NCI-H1105 (cell line): Measurements from ENCODE around the gene ZHX3.

Experiments used
- DNase-seq: peaks from one replicate; lab custom pipeline; 2025; lab: John Stamatoyannopoulos, UW

ZHX3 gene

DNA sequence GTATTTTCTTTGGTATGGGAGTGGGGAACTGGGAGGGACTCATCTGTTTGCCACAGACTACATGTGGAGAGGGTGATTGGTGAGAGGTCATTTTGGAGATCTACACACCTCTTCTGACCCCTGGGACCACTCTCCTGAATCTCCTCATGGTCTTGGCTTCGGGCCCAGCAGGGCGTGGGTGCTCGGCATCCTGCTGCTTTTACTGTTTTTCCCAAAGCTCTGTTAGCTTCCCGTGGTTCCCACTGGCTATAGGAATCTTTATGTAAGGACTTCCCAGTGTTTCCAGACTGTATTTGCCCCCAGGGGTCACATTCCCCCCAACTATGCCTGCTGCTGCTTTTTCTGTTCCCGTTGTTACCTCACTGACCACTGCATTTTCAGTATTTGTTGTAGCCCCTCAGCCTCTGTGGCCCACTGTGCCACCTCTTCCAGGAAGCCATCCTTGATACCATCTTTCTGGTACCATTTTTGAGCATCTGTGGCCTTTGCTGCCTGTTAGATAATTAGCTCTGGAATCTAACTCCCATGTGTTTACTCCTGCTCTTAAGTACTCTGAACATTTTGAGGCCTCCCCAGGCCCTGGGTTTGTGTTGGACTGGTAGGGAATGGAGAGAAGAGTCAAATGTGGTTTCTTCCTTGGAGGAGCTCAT, 165.3 kb downstream of the ZHX3 start:
- DNase-seq = no peak

DNA sequence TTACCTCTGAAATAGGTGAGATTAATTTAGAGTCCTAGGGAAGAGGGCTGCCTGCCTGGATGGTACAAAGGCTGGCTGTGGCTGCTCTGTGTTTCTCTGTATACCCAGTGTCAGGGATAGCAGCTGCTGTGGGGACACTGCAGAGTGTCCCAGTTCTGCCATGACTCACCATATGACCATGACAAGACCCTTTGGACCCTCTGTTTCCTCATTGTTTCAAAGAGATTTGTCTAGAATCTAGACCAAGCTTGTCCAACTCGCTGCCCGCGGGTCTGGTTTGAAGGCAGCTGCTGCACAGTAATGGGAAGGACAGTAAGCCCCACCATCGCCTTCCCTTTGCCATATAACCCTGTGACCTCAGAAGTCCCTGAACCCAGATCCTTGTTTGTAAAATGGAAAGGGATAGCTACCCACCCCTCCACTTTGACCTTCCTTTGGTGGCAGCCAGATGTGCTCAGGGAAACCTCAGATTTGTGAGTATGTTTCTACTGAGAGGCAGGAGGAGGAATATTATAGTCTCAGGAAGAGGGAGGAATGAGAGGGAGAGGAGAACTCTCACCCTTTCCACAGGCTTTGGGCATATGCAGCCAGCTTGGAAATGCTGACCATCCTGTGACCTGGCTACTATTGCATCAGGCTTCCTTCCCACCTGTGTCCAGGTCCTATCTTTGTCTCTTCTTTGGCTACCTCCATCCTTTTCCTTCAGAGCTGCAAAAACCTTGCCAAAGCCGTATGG, 166.2 kb downstream of the ZHX3 start:
- DNase-seq = no peak

DNA sequence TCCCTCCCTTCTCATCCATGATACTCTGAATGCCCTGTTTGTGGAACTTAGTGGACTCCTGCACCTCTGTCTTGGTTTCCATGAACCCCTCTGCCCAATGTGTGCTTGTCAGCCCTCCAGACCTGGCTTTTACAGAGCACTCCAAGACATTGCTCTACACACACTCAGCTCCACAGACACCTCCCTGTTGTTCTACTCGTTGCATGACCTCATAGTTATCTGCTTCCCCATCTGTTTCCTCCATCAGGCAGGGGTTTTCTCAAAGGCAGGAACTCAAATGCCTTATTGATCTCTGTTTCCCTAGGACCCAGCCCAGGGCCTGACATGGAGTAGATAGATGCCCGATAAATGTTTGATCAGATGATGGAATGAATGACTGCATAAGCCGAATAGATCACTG, 166.9 kb downstream of the ZHX3 start:
- no peak for DNase-seq

DNA sequence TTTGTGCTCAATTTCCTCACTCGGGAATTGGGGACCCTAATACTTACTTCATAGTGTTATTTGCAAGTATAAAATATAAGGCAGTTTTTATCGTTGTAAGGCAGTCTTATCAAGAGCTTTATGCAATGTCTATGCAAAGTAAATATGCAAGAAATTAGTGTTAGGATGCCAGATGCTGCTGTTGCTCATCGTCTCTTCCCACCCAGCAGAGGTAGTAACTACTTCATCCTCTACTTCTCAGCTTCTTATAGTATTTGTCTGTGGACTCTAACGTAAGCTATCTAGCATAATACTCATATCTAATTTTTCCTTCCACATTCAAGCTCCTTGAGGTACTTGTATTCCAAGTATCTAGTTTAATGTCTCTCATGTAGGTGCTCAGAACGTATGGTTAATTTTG, 168.6 kb downstream of the ZHX3 start:
- no peak for DNase-seq

DNA sequence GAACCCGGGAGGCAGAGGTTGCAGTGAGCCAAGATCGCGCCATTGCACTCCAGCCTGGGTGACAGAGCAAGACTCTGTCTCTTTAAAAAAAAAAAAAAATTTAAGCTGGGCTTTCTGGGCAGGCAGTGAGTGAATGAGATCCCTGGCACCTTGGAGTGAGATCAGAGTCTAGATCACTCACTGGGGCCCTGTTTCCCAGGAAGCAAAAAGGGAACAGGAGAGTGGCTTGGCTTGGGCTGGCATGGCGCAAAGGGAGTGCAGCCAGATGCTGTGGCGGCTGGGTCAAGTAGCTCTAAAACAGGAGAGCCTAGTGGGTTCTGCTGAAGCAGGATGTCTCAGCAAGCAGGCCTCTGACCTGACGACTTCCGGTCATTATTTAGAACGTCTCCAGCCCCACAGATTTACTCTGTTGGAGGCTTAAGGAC, 169.8 kb downstream of the ZHX3 start:
- no peak for DNase-seq

DNA sequence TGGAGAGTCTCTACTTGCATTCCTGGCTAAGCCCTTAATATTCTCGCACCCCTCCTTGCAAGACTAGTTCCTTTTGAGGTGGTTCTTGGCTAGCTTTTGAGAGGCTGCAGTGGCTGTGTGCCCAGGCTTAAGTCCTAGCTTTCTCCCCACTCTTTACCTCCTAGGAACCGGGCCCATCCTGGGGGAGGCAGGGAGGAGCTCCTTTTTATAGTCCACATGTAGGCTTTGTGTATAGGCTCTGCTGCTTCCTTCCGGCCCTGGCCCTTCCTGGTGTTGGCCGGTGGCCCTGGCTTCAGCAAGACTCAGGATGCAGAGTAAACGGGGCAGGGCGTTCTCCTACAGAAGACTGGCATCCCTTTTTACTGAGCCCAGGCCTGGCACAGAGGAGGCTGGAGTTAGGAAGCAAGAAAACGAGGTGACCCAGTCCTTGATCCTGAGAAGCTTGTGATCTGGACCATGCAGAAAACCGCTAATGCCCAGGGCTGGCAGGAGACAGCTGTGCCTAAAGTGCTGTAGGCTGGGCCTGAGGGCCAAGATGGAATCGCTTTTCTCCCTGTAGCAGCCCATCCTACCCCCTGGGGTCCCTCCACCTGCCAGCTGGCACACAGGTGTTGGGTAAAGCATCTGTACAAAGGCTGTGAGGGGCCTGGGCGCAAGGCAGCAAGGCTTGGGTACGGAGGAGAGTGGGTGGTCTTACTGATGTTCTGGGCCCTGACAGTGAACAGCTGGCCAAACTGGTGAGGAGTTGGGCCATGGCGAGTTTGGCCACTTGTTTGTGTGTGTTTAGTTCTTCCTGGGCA, 171.5 kb downstream of the ZHX3 start:
- no peak for DNase-seq

DNA sequence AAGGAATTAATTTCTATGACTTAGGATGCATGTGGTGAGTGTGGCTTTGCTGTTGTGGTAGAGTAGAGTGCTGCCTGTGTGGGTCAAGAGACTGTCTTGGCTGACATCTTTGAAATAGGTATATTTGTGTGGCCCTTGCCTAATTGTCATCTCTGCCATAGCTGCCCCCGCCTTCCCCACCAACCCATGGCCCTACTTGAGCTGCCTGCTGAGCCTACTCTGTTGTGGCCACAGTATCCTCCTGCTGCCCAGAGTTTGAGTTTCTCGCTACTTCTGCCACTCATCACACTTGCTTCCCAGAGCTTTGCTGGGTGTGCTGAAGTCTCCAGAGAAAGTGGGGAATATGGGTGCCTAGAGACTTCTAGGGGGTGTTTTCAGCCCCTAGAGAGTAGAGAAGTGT, 172.2 kb downstream of the ZHX3 start:
- DNase-seq = no peak

DNA sequence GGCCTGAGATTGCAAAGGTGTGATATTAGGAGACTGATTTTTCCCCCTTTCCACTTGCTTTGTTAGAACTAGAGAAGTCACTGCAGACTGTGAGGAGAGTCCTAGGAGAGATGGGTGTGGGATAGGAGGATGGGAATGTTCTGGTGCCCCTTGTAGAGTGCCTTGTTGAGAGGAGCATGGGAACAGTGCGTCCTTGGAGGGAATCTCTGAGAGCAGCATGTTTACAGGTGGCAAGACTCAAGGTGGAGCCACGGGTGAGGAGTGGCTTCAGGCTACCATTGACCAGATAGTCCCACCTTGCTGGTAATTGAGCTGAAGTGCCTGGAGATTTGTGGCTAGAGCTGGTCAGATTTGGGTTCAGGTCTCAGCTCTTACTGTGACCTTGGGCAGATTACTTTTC, 174.2 kb downstream of the ZHX3 start:
- no peak for DNase-seq

DNA sequence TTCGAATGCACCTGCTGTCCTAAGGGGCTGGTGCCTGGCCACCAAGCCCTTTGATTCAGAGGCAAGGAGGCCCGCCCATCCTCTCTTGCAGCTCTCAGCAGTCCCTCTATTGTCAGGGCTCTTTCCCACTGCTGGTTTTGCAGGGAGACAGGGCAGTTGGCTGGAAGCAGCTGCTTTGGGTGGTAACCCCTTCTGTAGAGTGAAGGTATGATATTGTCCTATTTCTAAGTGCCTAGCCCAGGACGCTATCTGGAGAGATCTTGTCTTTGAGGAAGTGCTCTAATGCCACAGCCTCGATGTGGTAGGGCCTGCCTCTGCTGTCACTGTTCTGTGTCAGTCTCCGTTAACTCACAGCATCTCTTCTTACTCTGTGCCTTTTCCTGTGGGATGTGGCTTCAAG, 174.6 kb downstream of the ZHX3 start:
- no peak for DNase-seq

DNA sequence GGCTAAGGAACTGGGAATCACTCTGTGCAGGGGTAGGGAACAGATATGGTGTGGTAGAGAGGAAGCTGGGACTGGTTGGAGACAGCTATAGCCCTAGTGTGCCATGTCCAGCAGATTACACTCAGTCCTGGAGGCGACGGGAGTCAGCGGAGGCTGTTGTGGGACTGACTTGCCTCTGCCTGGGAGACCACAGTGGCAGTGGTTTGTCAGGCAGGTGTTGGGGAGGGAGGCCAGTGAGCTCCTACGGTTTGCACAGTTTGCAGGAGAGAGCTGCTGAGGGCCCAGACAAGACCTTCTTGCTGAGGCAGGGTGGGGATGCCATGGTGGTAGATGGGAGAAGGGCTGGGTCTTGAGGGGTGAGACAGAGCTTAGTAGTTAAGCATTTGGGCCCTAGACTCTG, 175.3 kb downstream of the ZHX3 start:
- DNase-seq = no peak

DNA sequence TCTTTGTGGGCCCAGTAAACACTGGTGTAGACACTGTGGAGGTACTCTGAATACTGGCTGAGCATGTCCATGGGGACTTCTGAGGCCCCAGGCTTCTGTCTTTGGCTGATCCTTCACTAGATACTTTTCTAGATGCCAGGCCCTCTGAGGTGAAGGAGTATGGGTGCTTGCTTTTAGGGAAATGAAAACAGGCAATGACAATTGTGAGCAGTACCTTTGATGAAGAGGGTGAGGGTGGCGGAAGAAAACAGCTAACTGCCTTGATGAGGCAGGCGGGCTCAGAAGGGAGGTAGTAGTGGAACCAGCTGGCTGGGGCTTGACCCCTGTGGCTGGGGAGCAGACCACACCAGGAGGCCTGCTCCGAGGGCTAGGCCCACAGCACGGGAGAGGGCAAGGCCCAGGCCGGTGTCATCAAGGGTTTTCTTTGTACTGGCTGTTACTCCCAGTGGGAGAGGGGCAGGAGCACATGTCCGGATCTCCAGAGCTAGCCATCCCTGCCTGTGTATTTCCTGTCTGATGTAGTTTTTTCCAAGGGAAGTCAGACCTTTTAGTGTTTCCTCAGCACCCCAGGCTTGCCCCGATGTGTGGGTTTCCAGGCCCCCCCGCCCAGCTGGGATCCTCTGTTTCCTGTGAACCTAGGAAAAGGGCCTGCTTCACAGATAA, 176.2 kb downstream of the ZHX3 start:
- no peak for DNase-seq

DNA sequence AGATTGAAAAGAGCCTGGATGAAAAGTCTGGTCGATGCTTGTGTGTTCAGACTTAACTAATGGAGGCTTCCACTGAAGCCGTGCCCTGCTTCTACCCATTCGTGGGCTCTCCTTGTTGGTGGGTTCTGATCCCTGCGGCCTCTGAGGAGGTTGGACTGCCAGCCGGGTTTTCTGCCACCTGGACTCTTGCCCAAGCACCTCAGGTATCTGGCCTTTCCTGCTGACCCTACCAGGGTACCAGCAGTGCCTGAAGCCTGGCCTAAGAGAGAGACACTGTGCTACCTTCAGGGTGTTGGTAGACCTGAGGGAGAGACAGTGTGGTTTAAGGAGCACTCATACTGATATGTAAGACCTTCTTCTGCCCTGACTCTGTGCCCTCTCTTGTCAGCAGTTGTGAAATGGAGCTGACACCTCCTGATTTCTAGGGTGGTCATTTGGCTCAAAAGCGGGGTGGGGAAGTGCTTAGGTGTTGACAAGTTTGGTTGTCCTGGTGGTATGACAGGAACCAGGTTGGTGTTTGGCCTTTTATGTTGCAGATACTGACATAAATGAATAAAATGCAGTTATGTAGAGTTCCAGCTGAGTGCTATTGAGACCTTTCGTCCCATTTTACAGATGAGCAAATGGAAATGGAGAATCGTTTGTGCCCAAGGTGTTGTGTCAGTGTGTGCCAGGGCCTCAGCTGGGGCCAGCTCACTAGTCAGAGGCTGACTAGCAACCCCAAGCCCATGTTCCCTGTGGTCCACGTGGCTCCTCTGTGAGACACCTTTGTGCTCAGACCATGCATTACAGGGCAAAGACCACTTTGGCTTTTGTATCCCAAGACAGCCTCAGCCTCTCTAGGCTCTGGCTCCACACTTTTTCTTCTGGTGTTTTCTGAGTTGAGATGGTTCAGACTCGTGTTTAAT, 177.1 kb downstream of the ZHX3 start:
- no peak for DNase-seq

DNA sequence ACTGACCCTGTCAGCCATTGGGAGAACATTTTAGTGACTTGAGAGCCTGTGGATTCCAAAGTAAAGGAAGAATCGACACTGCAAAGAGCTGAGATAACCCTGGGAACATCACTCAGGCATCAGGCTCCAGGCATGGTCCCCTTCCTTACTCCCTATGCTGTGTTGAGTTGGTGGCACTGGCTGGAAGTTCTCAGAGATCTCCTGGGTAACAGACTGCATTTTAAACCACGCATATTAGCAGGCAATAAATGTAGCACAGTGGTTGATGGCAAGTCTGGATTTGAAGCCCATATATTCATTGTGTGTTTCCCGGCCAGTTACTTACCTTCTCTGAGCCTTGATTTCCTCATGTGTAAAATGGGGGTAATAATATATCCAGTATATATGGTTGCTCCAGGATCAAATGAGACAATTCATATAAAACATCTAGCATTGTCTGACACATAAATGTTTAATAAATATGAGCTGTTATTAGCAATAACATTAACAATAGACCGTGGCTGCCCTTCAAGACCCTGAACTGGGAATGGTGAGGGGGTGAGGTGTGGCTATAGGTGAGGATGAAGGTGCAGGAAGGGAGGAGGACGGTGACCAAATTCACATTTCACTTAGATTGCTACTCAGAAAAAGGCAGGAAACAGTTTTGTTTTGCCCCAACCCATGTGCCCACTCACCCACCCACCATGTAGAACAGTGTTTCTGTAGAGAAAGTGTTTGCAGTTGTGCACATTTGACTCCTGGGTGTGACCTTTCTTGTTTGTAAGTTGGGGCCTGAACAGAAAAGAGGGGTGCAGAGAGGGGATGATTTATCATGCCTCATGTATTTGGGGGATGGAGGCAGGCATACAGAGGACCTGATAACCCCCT, 178.1 kb downstream of the ZHX3 start:
- no peak for DNase-seq

DNA sequence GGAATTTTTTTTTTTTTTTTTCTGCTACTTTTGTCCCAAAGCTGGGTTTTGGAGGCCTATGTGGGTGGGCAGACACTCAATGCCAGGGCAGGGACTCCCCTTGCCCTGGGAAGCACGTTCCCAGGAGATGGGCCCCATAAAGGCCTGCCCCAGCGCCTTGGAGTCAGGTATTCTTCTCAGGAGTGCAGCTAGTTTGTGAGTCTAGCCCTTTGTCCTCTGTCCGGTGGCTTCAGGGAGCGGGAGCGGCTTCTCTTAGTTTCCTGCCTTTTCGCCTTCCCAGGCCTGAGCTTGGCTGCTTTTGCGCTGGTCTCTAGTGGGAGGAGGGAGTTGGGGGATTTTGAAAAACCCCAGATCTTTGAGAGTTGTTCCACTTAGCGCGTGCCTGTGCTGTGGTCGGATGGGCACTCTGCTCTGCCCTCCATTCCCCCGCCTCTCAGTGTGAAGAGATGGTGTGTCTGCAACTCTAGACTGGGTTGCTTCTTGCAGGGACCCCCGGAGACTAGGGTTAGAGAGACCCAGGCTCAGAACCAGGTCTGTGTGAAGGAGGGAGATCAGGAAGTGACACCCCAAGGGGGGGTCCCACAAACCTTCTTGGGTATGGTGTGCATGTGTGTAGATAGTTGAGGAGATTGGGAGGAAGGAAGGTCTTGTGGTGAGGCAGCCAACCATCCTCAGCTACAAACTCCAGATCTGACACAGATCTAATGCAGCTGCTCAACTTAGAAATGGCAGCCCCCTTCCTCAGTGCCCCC, 178.9 kb downstream of the ZHX3 start:
- DNase-seq = no peak

DNA sequence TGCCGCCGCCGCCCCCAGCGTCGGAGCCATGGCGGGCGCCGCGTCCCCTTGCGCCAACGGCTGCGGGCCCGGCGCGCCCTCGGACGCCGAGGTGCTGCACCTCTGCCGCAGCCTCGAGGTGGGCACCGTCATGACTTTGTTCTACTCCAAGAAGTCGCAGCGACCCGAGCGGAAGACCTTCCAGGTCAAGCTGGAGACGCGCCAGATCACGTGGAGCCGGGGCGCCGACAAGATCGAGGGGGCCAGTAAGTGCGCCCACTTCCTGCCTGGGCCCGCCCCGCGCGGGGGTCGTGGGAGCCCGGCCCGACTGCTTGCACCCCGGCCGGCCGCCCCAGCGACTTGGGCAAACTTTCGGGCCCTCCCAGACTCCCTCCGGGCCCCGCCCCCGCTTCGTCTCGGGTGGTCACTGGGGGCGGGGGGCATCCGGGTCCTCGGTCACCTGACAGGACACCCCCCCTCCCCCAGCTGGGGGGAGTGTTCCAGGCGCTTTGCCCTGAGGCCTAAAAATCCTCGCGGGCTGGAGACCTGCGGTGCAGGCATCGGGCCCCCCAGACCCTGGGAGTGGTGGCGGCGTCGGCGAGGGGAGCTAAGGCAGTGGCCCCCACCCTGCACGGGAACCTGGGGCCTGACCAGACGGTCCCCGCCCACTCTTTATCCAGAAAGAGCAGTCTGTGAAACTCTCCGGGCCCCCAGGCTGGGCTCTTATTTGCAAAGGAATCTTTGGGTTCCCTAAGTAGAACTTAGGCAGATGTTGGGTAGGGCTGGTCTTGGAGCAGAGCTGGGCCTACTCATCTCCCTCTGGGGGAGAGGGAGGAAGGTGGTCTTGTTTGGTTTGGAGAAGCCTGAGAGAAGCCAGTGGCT, 179.7 kb downstream of the ZHX3 start:
- DNase-seq = peak; percentile 79

DNA sequence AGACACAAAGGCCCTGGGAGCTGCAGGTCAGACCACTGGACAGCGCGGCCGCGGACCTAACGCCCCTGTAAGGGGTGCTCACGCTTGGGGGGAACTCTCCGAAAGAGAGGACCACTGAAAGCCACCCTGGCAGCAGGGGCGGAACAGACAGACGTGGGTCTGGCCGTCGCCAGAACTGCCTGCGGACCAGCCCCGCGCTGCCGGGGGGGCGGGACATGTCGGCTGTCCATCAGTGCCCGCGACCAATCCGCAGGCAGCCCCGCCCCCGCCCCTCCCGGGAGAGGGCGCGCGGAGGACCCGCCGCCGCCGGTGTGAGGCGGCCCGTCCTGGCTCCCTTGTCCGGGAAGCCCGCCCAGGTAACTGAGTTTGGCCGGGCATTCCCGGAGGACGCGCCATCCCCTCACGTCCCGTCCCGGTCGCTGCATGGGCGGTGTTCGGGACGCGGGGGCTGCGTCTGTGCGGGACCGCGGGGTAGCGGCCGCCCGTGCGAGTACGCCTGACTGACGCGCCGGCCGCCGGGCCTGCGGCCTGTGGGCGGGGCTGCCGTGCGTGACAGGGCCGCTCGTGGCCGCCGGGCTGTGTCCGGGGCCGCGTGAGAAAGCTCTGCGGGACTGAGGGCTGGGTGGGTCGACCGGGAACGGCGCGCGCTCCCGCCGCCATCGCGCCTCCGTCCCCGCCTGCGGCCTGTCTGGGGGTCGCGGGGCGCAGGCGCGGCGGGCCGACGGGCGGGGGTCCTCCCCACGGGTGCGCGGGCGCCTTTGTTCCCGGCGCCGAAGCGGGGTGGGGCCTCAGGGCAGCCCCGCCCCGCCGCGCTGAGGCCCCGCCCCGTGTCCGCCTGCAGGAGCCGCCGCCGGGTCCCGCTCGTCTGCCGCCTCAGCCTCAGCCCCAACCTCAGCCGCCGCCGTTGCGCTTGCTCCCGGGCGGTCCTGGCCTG, 180.6 kb downstream of the ZHX3 start, which contains the start of gene PLCG1:
TSS of gene PLCG1 (plus strand) at position 864 of the 934 bp plus-strand sequence. CDS start 99 bp downstream, outside the sequence.
- DNase-seq = peak; percentile 88

DNA sequence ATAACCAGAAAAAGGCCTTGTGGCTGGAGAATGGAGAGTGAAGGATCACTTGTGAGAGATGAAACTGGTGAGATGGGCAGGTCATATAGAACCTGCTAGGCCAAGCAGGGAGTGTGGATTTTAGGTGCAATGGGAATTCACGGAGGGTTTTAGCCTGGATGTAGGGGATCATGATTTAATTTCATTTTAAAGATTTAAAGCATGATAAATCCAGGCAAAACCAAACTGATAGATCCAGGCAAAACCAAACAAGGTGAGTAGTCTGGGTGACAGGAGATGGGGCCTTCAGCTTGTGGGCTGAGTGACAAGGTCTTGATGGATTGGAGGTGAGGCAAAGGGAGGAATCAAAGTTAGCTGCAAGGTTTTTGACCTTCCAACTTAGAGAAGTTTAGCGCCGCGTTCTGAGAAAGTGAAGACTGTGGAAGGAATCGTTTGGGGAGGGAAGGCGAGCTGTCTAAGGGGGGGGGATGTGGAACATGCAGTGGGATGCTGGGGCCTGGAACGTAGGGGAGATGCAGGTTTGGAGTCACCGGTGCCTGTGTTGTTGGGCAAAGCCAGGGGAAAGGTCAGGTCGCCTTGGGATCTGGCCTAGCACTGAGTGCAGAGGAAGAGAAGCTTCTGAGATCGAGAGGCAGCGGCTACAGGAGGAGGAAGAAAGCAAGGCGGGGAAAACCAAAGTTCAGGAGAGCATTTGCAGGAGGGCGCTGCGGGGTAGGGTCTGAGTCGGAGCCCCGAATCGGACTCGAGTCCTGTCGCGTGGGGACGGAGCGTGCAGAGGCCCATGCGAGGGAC, 181.4 kb downstream of the ZHX3 start:
- no peak for DNase-seq
